ENCODE data around the gene RPS15.
"Not testable (repeated sequence)": the region's sequence is repeated elsewhere in the genome, so short reads cannot be mapped to it uniquely, and the experiment has no call there.

RPS15 gene

DNA sequence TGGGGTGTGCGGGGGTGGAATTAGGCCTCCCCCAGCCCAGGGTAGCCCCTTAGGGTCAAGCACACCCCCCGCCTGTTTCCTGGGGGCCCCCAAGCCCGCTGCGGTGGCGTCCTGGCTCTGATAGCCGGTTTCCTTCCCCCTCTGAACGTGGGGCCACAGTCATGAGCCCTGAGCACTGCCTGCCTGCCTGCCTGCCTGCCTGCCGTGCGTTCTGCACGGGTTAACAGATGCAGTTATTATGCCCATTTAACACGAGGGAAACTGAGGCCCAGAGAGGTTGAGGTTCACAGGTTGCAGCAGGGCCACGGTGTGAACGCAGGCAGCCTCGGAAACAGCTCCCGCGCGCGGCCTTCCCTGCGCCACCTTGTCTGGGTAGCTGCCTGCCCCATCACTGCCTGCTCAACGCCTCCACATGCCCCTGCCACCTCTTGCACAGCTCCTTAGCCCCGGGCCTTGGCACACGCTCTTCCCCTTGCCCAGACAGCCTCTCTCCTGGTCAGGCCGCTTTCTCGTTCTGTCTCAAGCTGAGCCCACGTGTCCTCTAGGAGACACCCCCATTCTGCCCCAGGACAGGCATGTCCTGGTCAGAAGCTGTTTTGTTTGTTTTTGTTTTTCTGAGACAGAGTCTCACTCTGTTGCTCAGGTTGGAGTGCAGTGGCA, 35.7 kb upstream of the RPS15 start:
- no peak for DNase-seq

GRCh38 chr19:1406774-1407527, 31.2 kb upstream of the RPS15 start:
- peak; percentile 97 to 99 for DNase-seq

GRCh38 chr19:1407528-1408299, 30.5 kb upstream of the RPS15 start, which contains the start of gene DAZAP1:
Gene DAZAP1 (plus strand): TSS chr19:1407586. CDS start chr19:1407774, 188 bp downstream.
- DNase-seq = no peak

DNA sequence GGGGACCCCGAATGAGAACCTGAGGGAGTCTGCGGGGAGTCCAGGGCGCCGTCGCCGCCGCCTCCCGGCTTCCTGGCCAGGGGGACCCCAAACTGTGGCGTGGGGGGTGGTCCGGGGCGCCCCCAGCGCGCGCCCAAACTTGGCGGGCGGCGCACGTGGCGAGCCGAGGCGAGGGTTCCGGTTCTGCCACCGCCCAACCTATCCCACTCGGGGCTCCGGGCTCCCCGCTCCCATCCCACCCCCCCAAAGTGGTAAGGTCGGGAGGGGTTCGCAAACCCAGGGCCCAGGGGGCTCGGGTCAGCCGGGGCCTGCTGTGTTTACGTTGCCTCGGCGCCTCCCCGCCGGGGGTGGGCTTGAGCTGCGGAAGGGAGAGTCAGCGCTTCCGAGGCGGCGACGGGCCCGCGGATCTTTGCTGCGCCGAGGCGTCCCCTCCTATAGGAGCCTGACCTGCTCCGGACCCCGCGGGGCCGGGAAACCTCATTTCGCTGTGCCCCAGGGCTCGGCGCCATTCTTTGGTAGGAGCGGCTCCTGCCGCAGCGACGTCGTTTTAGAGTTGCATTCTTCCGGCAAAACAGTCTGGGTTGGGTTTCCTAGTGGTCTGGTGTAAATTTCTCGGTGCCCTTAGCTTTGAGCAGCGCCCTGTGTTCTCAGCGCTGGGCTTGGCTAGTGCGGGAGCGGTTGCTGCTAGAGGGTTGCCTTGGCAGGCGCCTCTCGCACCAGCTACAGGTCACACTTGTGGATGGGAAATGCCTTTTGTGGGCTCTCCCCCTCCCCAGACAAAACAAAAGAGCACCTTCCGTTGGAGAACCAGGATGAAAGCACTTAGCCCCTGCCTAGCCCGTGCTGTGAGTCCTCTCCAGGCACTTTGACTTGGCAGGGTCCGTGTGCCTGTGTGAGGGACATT, 29.6 kb upstream of the RPS15 start:
- DNase-seq = peak in 1 of 2 experiments; percentile 24

- no peak for DNase-seq
Measured at GRCh38 chr19:1409204-1410005, 28.8 kb upstream of the RPS15 start.

- no peak for DNase-seq
Measured at GRCh38 chr19:1410136-1410786, 27.9 kb upstream of the RPS15 start.

GRCh38 chr19:1410789-1411188, 27.4 kb upstream of the RPS15 start:
- no peak for DNase-seq

GRCh38 chr19:1411255-1412191, 26.7 kb upstream of the RPS15 start:
- peak in 1 of 2 experiments; percentile 27 for DNase-seq

GRCh38 chr19:1412323-1412923, 25.8 kb upstream of the RPS15 start:
- DNase-seq = no peak

DNA sequence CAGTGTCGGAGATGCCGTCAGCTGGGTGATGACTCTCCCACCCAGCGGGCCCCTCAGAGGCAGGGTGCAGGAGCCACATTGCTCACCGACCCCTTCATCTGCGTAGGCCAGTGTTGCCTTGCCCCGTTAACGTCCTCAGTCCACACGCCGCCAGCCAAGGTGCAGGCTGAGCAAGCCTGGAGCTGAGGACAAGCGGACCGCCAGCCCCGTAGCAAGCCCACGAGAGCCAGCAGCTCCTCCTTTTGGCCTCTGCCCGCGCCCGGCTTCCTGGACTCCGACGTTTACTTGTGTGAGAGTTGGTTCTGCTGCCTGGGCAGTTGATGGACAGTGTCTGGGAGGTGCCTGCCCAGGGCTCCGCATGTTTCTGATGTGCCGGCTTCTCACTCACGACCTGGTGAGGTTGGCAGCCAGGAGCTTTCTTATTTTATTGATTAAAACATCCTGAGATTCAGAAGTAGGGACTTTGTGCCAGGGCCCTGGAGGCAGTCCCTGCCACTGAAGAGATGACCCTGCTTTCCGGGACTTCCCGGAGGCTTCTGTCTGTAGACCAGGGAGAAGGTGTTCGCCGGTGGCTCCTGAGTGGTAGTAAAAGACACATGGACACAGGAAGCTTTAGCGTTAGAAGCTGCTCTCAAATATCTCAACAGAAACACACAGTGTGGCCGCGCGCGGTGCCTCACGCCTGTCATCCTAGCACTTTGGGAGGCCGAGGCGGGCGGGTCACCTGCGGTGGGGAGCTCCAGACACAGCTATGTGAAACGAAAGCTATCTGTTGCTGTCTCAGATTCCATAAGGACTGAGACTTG, 25.0 kb upstream of the RPS15 start:
- DNase-seq = no peak

DNA sequence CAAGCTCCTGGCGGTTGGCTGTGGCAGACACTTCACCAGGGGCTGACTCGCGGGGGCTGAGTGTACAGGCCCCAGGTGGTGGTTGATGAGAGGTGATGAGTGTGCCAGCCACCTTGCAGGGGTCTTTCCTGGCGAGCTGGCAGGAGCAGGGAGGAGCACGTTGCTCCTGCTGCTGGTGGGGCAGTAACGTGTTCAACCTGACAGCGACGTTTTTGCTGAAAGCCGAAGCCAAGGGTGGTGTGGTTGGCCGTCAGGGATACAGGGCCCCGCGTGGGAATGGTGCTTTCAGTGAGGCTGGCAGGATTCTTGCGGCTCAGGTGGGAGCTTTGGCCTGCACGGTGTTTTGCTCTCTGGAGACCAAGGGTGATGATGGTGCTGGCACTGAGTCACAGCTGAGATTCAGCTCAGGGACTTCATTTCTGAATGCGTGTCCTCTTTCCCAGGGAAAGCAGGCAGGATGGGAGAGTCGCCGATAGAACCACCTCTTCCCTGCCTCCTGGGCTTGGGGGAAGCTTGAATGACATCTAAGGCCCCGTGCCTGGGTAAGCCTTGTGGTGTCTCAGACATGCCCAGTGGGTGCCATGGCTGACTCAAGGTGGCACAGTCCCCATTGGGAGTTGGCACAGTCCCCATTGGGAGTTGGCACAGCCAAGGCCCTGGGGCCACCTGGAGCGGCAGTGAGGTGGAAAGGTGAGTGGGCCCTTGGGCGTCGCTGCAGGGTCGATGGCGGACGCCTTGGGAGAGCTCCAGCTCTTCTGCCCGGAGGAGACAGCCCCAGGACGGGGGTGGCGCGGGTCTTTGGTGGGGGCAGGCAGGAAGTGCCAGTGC, 22.0 kb upstream of the RPS15 start:
- peak in 1 of 2 experiments; percentile 24 for DNase-seq

DNA sequence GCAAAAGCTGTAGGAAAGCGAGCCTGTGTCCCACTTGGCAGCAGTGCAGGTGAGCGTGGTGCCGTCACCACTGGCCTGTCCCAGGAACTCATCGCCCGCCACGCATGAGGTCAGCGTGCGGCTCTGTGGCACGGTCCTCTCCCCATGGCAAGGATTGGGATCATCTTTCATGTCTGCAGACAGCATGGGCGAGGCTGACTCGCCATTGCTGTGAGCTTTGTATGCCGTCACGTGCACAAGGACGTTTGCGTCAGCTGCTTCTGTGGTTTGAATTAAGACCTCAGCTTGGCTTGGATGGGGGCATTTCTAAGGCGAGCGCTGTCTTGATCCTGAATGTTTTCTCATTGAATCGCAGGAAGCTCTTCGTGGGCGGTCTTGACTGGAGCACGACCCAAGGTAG, 21.1 kb upstream of the RPS15 start:
- no peak for DNase-seq

GRCh38 chr19:1417681-1418495, 20.3 kb upstream of the RPS15 start:
- no peak for DNase-seq

GRCh38 chr19:1418496-1418775, 19.8 kb upstream of the RPS15 start:
- DNase-seq = no peak

- no peak for DNase-seq
Measured at GRCh38 chr19:1418951-1419738, 19.1 kb upstream of the RPS15 start.

DNA sequence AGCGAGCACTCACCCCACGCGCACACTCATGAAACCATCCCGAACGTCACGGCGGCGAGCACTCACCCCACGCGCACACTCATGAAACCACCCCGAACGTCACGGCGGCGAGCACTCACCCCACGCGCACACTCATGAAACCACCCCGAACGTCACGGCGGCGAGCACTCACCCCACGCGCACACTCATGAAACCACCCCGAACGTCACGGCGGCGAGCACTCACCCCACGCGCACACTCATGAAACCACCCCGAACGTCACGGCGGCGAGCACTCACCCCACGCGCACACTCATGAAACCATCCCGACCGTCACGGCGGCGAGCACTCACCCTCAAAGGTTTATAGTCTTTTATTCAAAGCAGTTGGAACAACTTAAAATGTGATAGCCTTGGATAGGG, 18.1 kb upstream of the RPS15 start:
- not testable (repeated sequence) for DNase-seq
